HG03139 (cell line): Measurements from ENCODE around the gene XRCC3.

Experiments used
- ATAC-seq: cut with Tn5 transposase; IDR thresholded peaks from one replicate; pipeline ENCODE4 v1.9.1; 2021; ENCODE audit not compliant: unreplicated experiment

The XRCC3 gene

GRCh38 chr14:103715052-103716000 is at the start of gene XRCC3, which contains the start of gene ZFYVE21:
TSS of gene XRCC3 (minus strand) at chr14:103715451. CDS start at chr14:103711087, 4,364 bp downstream.
TSS of gene ZFYVE21 (plus strand) at chr14:103715810. CDS start at chr14:103715842, 32 bp downstream.
- ATAC-seq, result peak; percentile 93

DNA sequence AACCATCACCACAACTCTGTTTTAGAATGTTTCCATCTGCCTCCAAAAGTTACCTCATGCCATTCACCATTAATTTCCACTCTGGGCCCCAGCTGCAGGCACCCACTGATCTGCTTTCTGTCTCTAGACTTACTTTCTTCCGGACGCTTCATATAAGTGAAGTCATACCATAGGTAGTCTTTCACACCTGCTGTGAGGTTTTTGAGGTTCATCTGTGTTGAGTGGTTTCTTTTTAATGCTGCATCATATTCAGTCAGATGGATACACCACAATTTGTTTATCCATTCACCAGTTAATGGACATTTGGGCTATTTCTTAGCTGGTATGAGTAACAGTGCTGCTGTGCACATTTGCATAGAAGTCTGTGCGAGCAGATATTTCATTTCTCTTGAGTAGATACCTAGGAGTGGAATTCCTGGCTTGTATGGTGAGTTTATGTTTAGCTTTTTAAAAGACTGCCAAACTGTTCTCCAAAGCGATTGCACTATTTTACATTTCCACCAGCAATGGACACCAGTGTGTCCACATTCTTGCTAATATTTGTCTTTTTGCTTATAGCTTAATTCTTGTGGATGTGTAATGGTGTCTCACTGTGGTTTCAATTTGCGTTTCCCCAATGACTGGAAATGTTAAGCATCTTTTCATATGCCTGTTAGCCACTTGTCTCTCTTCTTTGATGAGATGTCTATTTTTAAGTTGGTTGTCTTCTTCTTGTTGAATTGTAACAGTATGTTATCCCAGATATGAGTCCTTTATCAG is 48.7 kb upstream of the XRCC3 start:
- ATAC-seq, result no peak

GRCh38 chr14:103762541-103762940 is 47.3 kb upstream of the XRCC3 start:
- ATAC-seq, result no peak

DNA sequence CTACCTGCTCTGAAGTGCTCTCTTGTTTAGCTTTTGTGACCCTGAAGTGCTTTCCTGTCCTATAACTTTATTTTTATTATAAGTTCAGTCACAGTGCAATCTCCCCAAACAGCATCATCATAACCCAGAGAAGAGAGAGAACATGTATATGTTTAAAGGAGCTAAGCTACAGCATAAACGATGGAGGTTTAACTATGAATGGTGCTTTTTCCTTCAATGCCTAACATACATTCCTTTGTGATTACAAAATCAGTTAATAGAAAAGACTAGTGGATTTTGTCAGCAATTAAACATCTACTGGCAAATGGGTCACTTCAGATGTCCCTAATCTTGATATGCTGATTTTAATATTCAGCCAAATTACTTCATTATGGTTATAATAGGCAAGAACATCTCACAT is 46.8 kb upstream of the XRCC3 start:
- ATAC-seq, result no peak

DNA sequence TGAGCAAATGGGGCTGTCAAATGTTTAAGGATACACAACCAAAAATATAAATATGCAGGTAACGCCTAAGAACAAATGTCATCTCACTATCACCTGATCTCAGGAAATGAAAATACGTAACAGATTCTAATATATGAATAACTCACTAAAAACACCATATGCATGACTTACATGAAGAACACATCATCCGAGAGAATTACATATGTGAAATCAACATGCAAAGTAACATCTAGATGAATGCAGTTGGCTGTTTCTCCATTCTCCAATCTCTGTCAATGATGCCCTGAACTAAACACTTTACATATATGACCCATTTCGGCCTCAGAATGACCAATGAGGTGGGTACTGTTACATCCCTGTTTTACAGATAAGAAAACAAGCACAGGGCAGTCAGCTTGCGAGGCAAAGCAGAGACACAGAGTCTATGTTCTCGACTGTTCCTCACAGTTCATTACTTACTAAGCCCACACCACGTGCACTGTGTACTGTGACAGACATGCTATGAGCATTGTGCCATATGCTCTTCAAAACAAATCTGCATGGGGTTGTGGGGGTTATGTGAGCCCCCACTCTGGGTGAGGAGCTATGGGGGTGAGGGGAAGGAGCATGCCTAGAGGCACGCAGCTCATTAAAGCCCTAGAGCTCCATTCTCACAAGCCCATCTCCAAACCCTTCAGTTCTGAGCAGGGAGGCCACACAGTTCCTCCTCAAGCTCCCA is 43.0 kb upstream of the XRCC3 start:
- no peak for ATAC-seq

GRCh38 chr14:103755060-103755459 is 39.8 kb upstream of the XRCC3 start:
- no peak for ATAC-seq

- no peak for ATAC-seq
These were observed 38.5 kb upstream of the XRCC3 start for GRCh38 chr14:103753774-103754173.

- no peak for ATAC-seq
These were observed 34.6 kb upstream of the XRCC3 start for GRCh38 chr14:103749860-103750259.

GRCh38 chr14:103749452-103749851 is 34.2 kb upstream of the XRCC3 start:
- ATAC-seq, result no peak

DNA sequence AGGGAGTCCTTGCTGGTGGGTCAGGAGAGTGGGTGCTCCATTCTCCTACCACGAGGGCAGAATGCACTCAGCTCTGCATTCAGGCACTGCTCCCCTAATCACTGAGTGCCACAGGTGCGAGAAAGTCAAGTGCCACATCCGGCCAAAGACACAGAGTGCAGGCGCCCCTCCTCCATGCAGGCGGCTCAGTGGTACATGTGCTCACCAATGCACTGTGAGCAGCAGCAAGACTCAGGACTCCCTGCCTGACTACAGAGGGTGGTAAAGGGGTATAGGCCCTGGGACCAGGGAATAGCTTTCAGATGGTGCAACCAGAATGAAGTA is 33.2 kb upstream of the XRCC3 start:
- ATAC-seq, result no peak

- no peak for ATAC-seq
These were observed 31.4 kb upstream of the XRCC3 start for GRCh38 chr14:103746701-103747100.

GRCh38 chr14:103745424-103745823 is 30.2 kb upstream of the XRCC3 start:
- no peak for ATAC-seq

GRCh38 chr14:103744621-103745395 is 29.6 kb upstream of the XRCC3 start:
- ATAC-seq, result no peak

GRCh38 chr14:103743691-103744090 is 28.4 kb upstream of the XRCC3 start:
- no peak for ATAC-seq

GRCh38 chr14:103742499-103743255 is 27.4 kb upstream of the XRCC3 start:
- no peak for ATAC-seq

DNA sequence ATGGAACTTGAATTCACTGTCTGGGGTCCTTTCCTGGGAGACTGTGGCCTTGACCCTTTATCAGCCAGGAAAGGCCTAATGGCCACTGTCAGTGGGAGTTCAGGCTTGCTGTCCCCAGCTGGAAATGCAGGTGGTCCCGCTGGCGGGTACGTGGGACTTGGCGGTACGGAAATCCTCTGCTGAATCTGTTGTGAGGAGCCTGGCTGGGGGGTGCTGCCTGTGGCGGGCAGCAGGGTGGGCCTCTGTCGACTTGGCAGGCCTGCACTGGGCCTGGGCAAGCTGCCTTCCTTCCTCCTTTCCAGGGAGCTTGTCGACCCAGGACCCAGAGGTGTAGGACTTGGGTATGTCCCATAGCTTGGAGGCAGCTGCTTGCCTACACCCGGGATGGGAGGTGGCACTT is 26.6 kb upstream of the XRCC3 start:
- ATAC-seq, result no peak

GRCh38 chr14:103740991-103741689 is 25.9 kb upstream of the XRCC3 start:
- no peak for ATAC-seq

- ATAC-seq, result no peak
These were observed 24.7 kb upstream of the XRCC3 start for GRCh38 chr14:103739793-103740501.

DNA sequence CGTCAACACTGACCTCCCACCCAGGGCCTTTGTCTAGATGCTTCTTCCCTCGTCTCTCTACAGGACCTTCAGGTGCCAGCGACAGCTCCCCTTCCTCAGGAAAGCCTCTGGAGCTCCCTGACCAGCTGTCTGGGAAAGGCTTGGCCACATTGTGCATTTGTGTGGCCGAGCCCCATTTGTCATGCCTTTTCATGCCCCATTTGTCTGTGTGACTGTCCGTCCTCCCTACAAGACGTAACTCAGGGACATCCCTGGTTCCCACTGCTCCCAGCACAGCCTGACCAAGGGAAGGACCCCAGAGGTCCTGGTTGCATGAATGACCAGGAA is 24.2 kb upstream of the XRCC3 start:
- no peak for ATAC-seq
